ENCODE measurements around the gene SCYGR7. TPM values are rescaled to one million over a fixed set of nuclear protein-coding genes. Genes with fewer than 3 reads are reported as not detected.

The SCYGR7 gene
- total and polyA plus RNA-seq, 2 donors (not counting 1 experiment from before 2014, with no cell fraction given), result not detected

GRCh38 chr2:227687189-227687588 is 40.9 kb upstream of the SCYGR7 start:
- H3K4me1 Mint-ChIP-seq, result no peaks in the 10 kb centered on the region
- no peak overlapping the region for H3K4me3 ChIP-seq (ENCODE audit: control extremely low read depth in 1 of 5, extremely low read depth in 1 of 5, insufficient read depth in 1 of 5, low read depth in 2 of 5, low read length in 4 of 5)
- H4K20me1 ChIP-seq (ENCODE audit: control insufficient read depth, insufficient read depth, low read length, poor library complexity, severe bottlenecking), result no peaks in the 10 kb centered on the region
- no peaks in the 10 kb centered on the region for H3K9me3 Mint-ChIP-seq (ENCODE audit: insufficient read depth)
- no peak overlapping the region for H3K9ac ChIP-seq (ENCODE audit: low read length)
- ChIA-PET POLR2A (no interaction called here), CTCF (no interaction called here)
- no peaks in the 10 kb centered on the region for H3K4me1 ChIP-seq (ENCODE audit: control insufficient read depth in 2 of 2, insufficient read depth in 2 of 2, low read length in 2 of 2)
- no peak for TF ChIP-seq CTCF (IDR thresholded peaks at IDR 0.05)
- TF ChIP-seq EZH2 (IDR thresholded peaks at IDR 0.05; ENCODE audit: borderline replicate concordance, insufficient read depth, low read depth, low read length, poor library complexity, severe bottlenecking), result no peak
- H3K27me3 ChIP-seq (replicated peaks in 1 of 4; ENCODE audit: control extremely low read depth in 1 of 4, control insufficient read depth in 3 of 4, insufficient read depth in 4 of 4, low read length in 3 of 4), result peaks cover 0 to 7% (median 2%) of the 10 kb centered on the region in 4 experiments
- H3K27me3 Mint-ChIP-seq, result peaks cover 28% of the 10 kb centered on the region
- DNase-seq (no peak), ATAC-seq (ENCODE audit: low read depth) (no peak)
- no peak overlapping the region for H3K4me2 ChIP-seq (replicated peaks; ENCODE audit: low read depth, low read length, poor library complexity, severe bottlenecking)
- intact Hi-C loops (cut with micrococcal nuclease), result no loop called here
- H3K4me3 Mint-ChIP-seq, result no peak overlapping the region
- H3K79me2 ChIP-seq (ENCODE audit: control insufficient read depth, insufficient read depth, low read length), result no peaks in the 10 kb centered on the region
- H3K27ac ChIP-seq (ENCODE audit: low read length in 2 of 2), result no peak overlapping the region
- WGBS (ENCODE audit: insufficient coverage), result no CpG with 5 or more reads among the region's 3 CpGs
- H2AFZ ChIP-seq (ENCODE audit: insufficient read depth, low read depth, low read length, poor library complexity, severe bottlenecking), result no peak overlapping the region
- H3K27ac Mint-ChIP-seq, result no peak overlapping the region
- H3K36me3 ChIP-seq (replicated peaks in 1 of 2; ENCODE audit: control extremely low read depth in 1 of 2, control insufficient read depth in 1 of 2, extremely low read depth in 1 of 2, insufficient read depth in 2 of 2, low read length in 1 of 2), result no peaks in the 10 kb centered on the region
- no peaks in the 10 kb centered on the region for H3K9me3 ChIP-seq (ENCODE audit: control extremely low read depth in 1 of 3, control insufficient read depth in 2 of 3, insufficient read depth in 1 of 3, low read length in 2 of 3)

- Histone ChIP-seq H3K4me1 (ENCODE audit: control insufficient read depth in 2 of 2, insufficient read depth in 2 of 2, low read length in 2 of 2) (no peaks in the 10 kb centered on the region), H3K4me2 (replicated peaks; ENCODE audit: low read depth, low read length, poor library complexity, severe bottlenecking) (no peak overlapping the region), H2AFZ (ENCODE audit: insufficient read depth, low read depth, low read length, poor library complexity, severe bottlenecking) (no peak overlapping the region), H4K20me1 (ENCODE audit: control insufficient read depth, insufficient read depth, low read length, poor library complexity, severe bottlenecking) (no peaks in the 10 kb centered on the region), H3K9ac (ENCODE audit: low read length) (no peak overlapping the region), H3K27me3 (replicated peaks in 1 of 4; ENCODE audit: control extremely low read depth in 1 of 4, control insufficient read depth in 3 of 4, insufficient read depth in 4 of 4, low read length in 3 of 4) (no peaks in the 10 kb centered on the region), H3K9me3 (ENCODE audit: control extremely low read depth in 1 of 3, control insufficient read depth in 2 of 3, insufficient read depth in 1 of 3, low read length in 2 of 3) (peaks cover 0 to 3% (median 0%) of the 10 kb centered on the region in 3 donors), H3K27ac (ENCODE audit: low read length in 2 of 2) (no peak overlapping the region), H3K36me3 (replicated peaks in 1 of 2; ENCODE audit: control extremely low read depth in 1 of 2, control insufficient read depth in 1 of 2, extremely low read depth in 1 of 2, insufficient read depth in 2 of 2, low read length in 1 of 2) (no peaks in the 10 kb centered on the region), H3K4me3 (ENCODE audit: control extremely low read depth in 1 of 5, extremely low read depth in 1 of 5, insufficient read depth in 1 of 5, low read depth in 2 of 5, low read length in 4 of 5) (no peak overlapping the region), H3K79me2 (ENCODE audit: control insufficient read depth, insufficient read depth, low read length) (no peaks in the 10 kb centered on the region)
- H3K4me3 Mint-ChIP-seq, result no peak overlapping the region
- DNase-seq, result no peak
- CTCF ChIA-PET, result interaction anchor here (0.6 kb wide), 1 partner anchor 200 kb away, joined by 4 read pairs; no protein-coding TSS in a partner anchor
- POLR2A ChIA-PET, result no interaction called here
- ATAC-seq (ENCODE audit: low read depth), result no peak
- TF ChIP-seq CTCF (IDR thresholded peaks at IDR 0.05) (no peak), EZH2 (IDR thresholded peaks at IDR 0.05; ENCODE audit: borderline replicate concordance, insufficient read depth, low read depth, low read length, poor library complexity, severe bottlenecking) (no peak)
- H3K27ac Mint-ChIP-seq, result no peak overlapping the region
- H3K9me3 Mint-ChIP-seq (ENCODE audit: insufficient read depth), result no peaks in the 10 kb centered on the region
- peaks cover 19% of the 10 kb centered on the region for H3K27me3 Mint-ChIP-seq
- intact Hi-C loops (cut with micrococcal nuclease), result no loop called here
- no CpG with 5 or more reads among the region's 2 CpGs for WGBS (ENCODE audit: insufficient coverage)
- peaks cover 4% of the 10 kb centered on the region for H3K4me1 Mint-ChIP-seq
Measured at GRCh38 chr2:227696990-227697679, 31.0 kb upstream of the SCYGR7 start.

All from B cell (primary cell).